Upper lobe of left lung (tissue), 6 donors: ENCODE measurements around the gene CPEB3. TPM values are rescaled to one million over a fixed set of nuclear protein-coding genes. Genes with fewer than 3 reads are reported as not detected.

ENCODE experiments used
- ATAC-seq, 2 donors: fragments of 200-7000 bp; cut with Tn5 transposase; one replicate each; pipeline ENCODE4 v1.9.1; 2022; ENCODE audit warnings: mild to moderate bottlenecking in 2 of 2, moderate library complexity in 2 of 2; ENCODE audit not compliant: low FRiP score in 2 of 2
- DNase-seq, 2 donors: peaks; one replicate each; pipeline ENCODE4 v3.0.0-alpha.2; 2019 to 2020
- H3K27ac ChIP-seq, 4 donors: fragments of 200-600 bp; sonication (generic); one replicate each; pipeline ENCODE4 v1.5.1; 2016 to 2019
- H3K27me3 ChIP-seq, 4 donors: fragments of 200-600 bp; sonication (generic); one replicate each; pipeline ENCODE4 v1.5.1; 2017 to 2019
- H3K36me3 ChIP-seq, 4 donors: fragments of 200-600 bp; sonication (generic); one replicate each; pipeline ENCODE4 v1.5.1; 2016 to 2019
- H3K4me1 ChIP-seq, 4 donors: fragments of 200-600 bp; sonication (generic); one replicate each; pipeline ENCODE4 v1.5.1; 2018 to 2019
- H3K4me3 ChIP-seq, 4 donors: fragments of 200-600 bp; sonication (generic); one replicate each; pipeline ENCODE4 v1.5.1; 2017 to 2019; ENCODE audit warnings: mild to moderate bottlenecking in 2 of 4, moderate library complexity in 1 of 4
- H3K9me3 ChIP-seq, 4 donors: fragments of 200-600 bp; sonication (generic); one replicate each; pipeline ENCODE4 v1.5.1; 2018 to 2019
- CTCF ChIP-seq, 6 experiments: fragments of 450-650 bp in 4 of 6; fragments of 200-600 bp in 2 of 6; sonication (generic) in 2 of 6; IDR thresholded peaks; one replicate each; pipeline ENCODE4 v1.5.1; 2016 to 2019; ENCODE audit warnings: antibody characterized with exemption in 6 of 6
- EP300 ChIP-seq, 4 donors: sonication (generic); formaldehyde crosslinking; IDR thresholded peaks; one replicate each; pipeline ENCODE4 v1.5.1; 2017; ENCODE audit warnings: antibody characterized with exemption in 4 of 4, control low read depth in 2 of 4
- POLR2A ChIP-seq, 4 donors: fragments of 450-650 bp; IDR thresholded peaks; one replicate each; pipeline ENCODE4 v1.5.1; 2016 to 2017; ENCODE audit warnings: antibody characterized with exemption in 4 of 4, mild to moderate bottlenecking in 2 of 4
- POLR2AphosphoS5 ChIP-seq, 2 donors: sonication (generic); formaldehyde crosslinking; IDR thresholded peaks; one replicate each; pipeline ENCODE4 v1.5.1; 2017; ENCODE audit warnings: antibody characterized with exemption in 2 of 2
- WGBS, 2 donors: methylation state at CpG; one replicate each; pipeline ENCODE4 v1.1.5; 2017 to 2018; 5-methylcytosine and 5-hydroxymethylcytosine counted together
- total RNA-seq, 6 donors: library from RNA; depleted of rRNA in 4 of 6; stranded (reverse); fragments of >200 nt in 4 of 6; gene quantifications; one replicate each; pipeline versions ENCODE4 v1.1.0 to v1.2.1, GENCODE V29; 2016 to 2021
- donor health status: DM: no; HTN: no; CAD: no; lungs with moderate emphysema.
- donor health status: DM: no; HTN: yes; CAD: no; lungs with severe emphysema.

CPEB3 gene
- total RNA-seq, 6 donors from 2014 or later, result 5.2 to 12.6 (median 7.2) TPM

- TF ChIP-seq CTCF (IDR thresholded peaks at IDR 0.05), result no peak
- TF ChIP-seq POLR2A (IDR thresholded peaks at IDR 0.05), result no peak
- TF ChIP-seq EP300 (IDR thresholded peaks at IDR 0.05), result no peak
- H3K36me3 ChIP-seq, result no peaks in the 10 kb centered on the region
- peak overlapping the region; percentile 84 to 91 (median 86) for H3K27ac ChIP-seq
- 62 to 67% methylated on average over 1 of the region's 1 CpG for WGBS, 2 donors
- H3K9me3 ChIP-seq, result no peaks in the 10 kb centered on the region
- no peak for ATAC-seq
- H3K4me3 ChIP-seq, result peak overlapping the region in 3 of 4 donors; percentile 59 to 75 (median 65)
- no peak for DNase-seq
- H3K27me3 ChIP-seq, result no peaks in the 10 kb centered on the region
- peaks cover 25 to 46% (median 36%) of the 10 kb centered on the region in 4 donors for H3K4me1 ChIP-seq
Measured at GRCh38 chr10:92241501-92241900, 49.4 kb downstream of the CPEB3 start.

- peaks cover 25 to 46% (median 36%) of the 10 kb centered on the region in 4 donors for H3K4me1 ChIP-seq
- H3K27me3 ChIP-seq, result no peaks in the 10 kb centered on the region
- ATAC-seq (no peak), DNase-seq (peak in 1 of 2 donors; percentile 24)
- H3K36me3 ChIP-seq, result no peaks in the 10 kb centered on the region
- 15 to 27% methylated on average over 9 of the region's 9 CpGs for WGBS, 2 donors
- peak overlapping the region; percentile 84 to 91 (median 86) for H3K27ac ChIP-seq
- peak overlapping the region in 3 of 4 donors; percentile 59 to 75 (median 65) for H3K4me3 ChIP-seq
- TF ChIP-seq POLR2AphosphoS5 (IDR thresholded peaks at IDR 0.05) (no peak), POLR2A (IDR thresholded peaks at IDR 0.05) (no peak), EP300 (IDR thresholded peaks at IDR 0.05) (no peak), CTCF (IDR thresholded peaks at IDR 0.05) (no peak)
- no peaks in the 10 kb centered on the region for H3K9me3 ChIP-seq
Measured at GRCh38 chr10:92241158-92241500, 49.7 kb downstream of the CPEB3 start.

- ATAC-seq (peak; percentile 84 to 85), DNase-seq (peak in 1 of 2 donors; percentile 75)
- Histone ChIP-seq H3K4me3 (peak overlapping the region; percentile 54 to 75 (median 62)), H3K27ac (peak overlapping the region; percentile 84 to 91 (median 86)), H3K36me3 (no peaks in the 10 kb centered on the region), H3K27me3 (no peaks in the 10 kb centered on the region), H3K4me1 (peaks cover 25 to 46% (median 36%) of the 10 kb centered on the region in 4 donors), H3K9me3 (no peaks in the 10 kb centered on the region)
- WGBS, 2 donors, result 0 to 1% methylated on average over 26 to 28 of the region's 28 CpGs
- TF ChIP-seq POLR2AphosphoS5 (IDR thresholded peaks at IDR 0.05), result peak; percentile 34 to 60
- TF ChIP-seq CTCF (IDR thresholded peaks at IDR 0.05), result no peak
- TF ChIP-seq EP300 (IDR thresholded peaks at IDR 0.05), result no peak
- peak in 3 of 4 donors; percentile 36 to 79 (median 50) for TF ChIP-seq POLR2A (IDR thresholded peaks at IDR 0.05)
Measured at GRCh38 chr10:92240289-92241157, 50.4 kb downstream of the CPEB3 start.

GRCh38 chr10:92239600-92240288 lies 51.1 kb downstream of the CPEB3 start:
- no peaks in the 10 kb centered on the region for H3K36me3 ChIP-seq
- H3K27ac ChIP-seq, result peak overlapping the region; percentile 84 to 91 (median 86)
- H3K4me1 ChIP-seq, result peaks cover 25 to 46% (median 36%) of the 10 kb centered on the region in 4 donors
- no peaks in the 10 kb centered on the region for H3K9me3 ChIP-seq
- ATAC-seq (peak; percentile 34 to 84), DNase-seq (peak; percentile 35 to 92)
- TF ChIP-seq CTCF (IDR thresholded peaks at IDR 0.05) (peak in 1 of 6 experiments; percentile 5), EP300 (IDR thresholded peaks at IDR 0.05) (no peak), POLR2AphosphoS5 (IDR thresholded peaks at IDR 0.05) (no peak), POLR2A (IDR thresholded peaks at IDR 0.05) (peak in 1 of 4 donors; percentile 7)
- peak overlapping the region; percentile 54 to 75 (median 62) for H3K4me3 ChIP-seq
- WGBS, 2 donors, result 14 to 29% methylated on average over 13 to 23 of the region's 69 CpGs
- no peaks in the 10 kb centered on the region for H3K27me3 ChIP-seq
